Panc1 (cell line): ENCODE data around the gene FOXF2. TPM values are rescaled to one million over a fixed set of nuclear protein-coding genes. Genes with fewer than 3 reads are reported as not detected.

Experiments used
- ATAC-seq: fragments of 200-7000 bp; cut with Tn5 transposase; 2 replicates; pipeline ENCODE4 v1.9.1; 2020; ENCODE audit warnings: mild to moderate bottlenecking, moderate library complexity
- BruUV-seq: library from RNA; stranded (reverse); fragments of 400-500 nt; replicated peaks from 2 replicates; lab custom pipeline; 2021; lab: Mats Ljungman, UMichigan
- CTCF ChIA-PET: fragments of 300-600 bp; sonication (Branson Sonifier 250); formaldehyde crosslinking; loops from one replicate; lab custom pipeline; 2022; ENCODE audit warnings: antibody characterized with exemption; lab: Charles Lee
- POLR2A ChIA-PET: fragments of 300-600 bp; sonication (Branson Sonifier 250); formaldehyde crosslinking; loops from one replicate; lab custom pipeline; 2022; ENCODE audit warnings: antibody characterized with exemption; lab: Charles Lee
- DNase-seq: peaks from one replicate; pipeline ENCODE4 v3.0.0-alpha.2; 2010; ENCODE audit warnings: low read depth, low spot score
- H3K27ac ChIP-seq: 2 replicates; pipeline ENCODE4 v1.5.1; 2011; ENCODE audit warnings: mild to moderate bottlenecking, low read length, inconsistent platforms
- H3K27me3 ChIP-seq: fragments of 200-500 bp; sonication (Bioruptor generic); 2 replicates; pipeline ENCODE4 v1.6.0; 2014; ENCODE audit warnings: low read length, inconsistent platforms; ENCODE audit not compliant: control insufficient read depth, insufficient read depth
- H3K36me3 ChIP-seq: fragments of 200-500 bp; sonication (Bioruptor generic); 2 replicates; pipeline ENCODE4 v1.5.1; 2014; ENCODE audit warnings: inconsistent platforms, mild to moderate bottlenecking, low read length, moderate library complexity; ENCODE audit not compliant: control insufficient read depth, insufficient read depth
- H3K4me1 ChIP-seq: 2 replicates; pipeline ENCODE4 v1.5.1; 2011; ENCODE audit warnings: inconsistent platforms, mild to moderate bottlenecking, low read length, moderate library complexity; ENCODE audit not compliant: control insufficient read depth, insufficient read depth
- H3K4me3 ChIP-seq, 2 experiments: 2 replicates each; pipeline ENCODE4 v1.5.1; 2011 to 2012; ENCODE audit warnings: low read depth in 2 of 2, low read length in 2 of 2, mild to moderate bottlenecking in 2 of 2, inconsistent platforms in 1 of 2, moderate library complexity in 1 of 2
- H3K9me3 ChIP-seq: fragments of 200-500 bp; sonication (Bioruptor generic); 2 replicates; pipeline ENCODE4 v1.5.1; 2014; ENCODE audit warnings: low read depth, mild to moderate bottlenecking, inconsistent platforms, low read length, moderate library complexity; ENCODE audit not compliant: control insufficient read depth, insufficient read depth
- POLR2AphosphoS5 ChIP-seq: IDR thresholded peaks from 2 replicates; pipeline ENCODE4 v1.6.1; 2012; ENCODE audit warnings: mild to moderate bottlenecking, low read depth, low read length, moderate library complexity
- SIN3A ChIP-seq: IDR thresholded peaks from 2 replicates; pipeline ENCODE4 v1.6.1; 2012; ENCODE audit warnings: low read depth, mild to moderate bottlenecking, low read length, moderate library complexity, borderline replicate concordance; ENCODE audit not compliant: insufficient read depth
- TCF7L2 ChIP-seq: IDR thresholded peaks from 2 replicates; pipeline ENCODE4 v1.6.1; 2011; ENCODE audit warnings: mild to moderate bottlenecking, low read depth, low read length, inconsistent platforms
- in situ Hi-C: cut with HindIII; loops from 2 replicates; pipeline ENCODE4 v1.10.0; 2016; ENCODE audit warnings: low sequenced_read_pairs, low pct_unique_long_range_greater_than_20kb
- intact Hi-C: fragments of 100-400 bp; cut with micrococcal nuclease; formaldehyde crosslinking; loops from one replicate; pipeline ENCODE4 v1.10.0; 2022; ENCODE audit not compliant: unreplicated experiment
- total RNA-seq: library from RNA; stranded (reverse); gene quantifications from one replicate; pipeline ENCODE4 v1.2.1, GENCODE V29; 2021; ENCODE audit not compliant: unreplicated experiment
- TF ChIP-seq, protein P1 (sequence below): fragments of 450-650 bp; IDR thresholded peaks from 2 replicates; pipeline ENCODE4 v1.5.1; 2017; ENCODE audit warnings: mild to moderate bottlenecking
- TF ChIP-seq, protein P2 (sequence below), 2 experiments: IDR thresholded peaks; 2 replicates each; pipeline ENCODE4 v1.6.1; 2011 to 2012; ENCODE audit warnings: low read depth in 2 of 2, control low read depth in 1 of 2, low read length in 1 of 2, mild to moderate bottlenecking in 1 of 2, moderate library complexity in 1 of 2; ENCODE audit not compliant: insufficient read depth in 1 of 2

FOXF2 gene
- total RNA-seq, 1 experiment from 2014 or later, result 12.7 TPM

DNA sequence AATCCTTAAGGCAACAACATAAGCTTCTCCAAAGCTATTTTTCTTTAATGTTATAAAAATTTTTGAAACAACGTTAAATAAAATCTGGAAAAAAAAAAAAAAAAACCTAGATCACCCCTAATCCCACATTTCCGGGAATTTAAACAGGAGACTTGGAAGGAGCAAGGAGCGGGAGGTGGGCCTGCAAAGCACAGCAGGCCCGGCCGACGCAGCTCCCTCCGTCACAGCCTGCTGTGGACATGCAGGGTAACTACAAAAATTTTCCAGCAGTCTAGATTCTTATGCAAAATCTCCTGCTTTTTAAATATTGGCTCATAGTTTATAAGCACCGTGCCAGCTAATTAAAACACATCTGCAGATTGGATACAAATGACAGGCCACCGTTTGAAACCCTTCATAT, 23.5 kb downstream of the FOXF2 start:
- DNase-seq, result no peak
- Histone ChIP-seq H3K4me1 (no peaks in the 10 kb centered on the region), H3K27me3 (no peaks in the 10 kb centered on the region), H3K36me3 (no peaks in the 10 kb centered on the region), H3K27ac (no peak overlapping the region), H3K9me3 (no peaks in the 10 kb centered on the region), H3K4me3 (no peak overlapping the region)
- ChIA-PET CTCF (interaction anchor here (0.7 to 1.7 kb wide), 3 partner anchors 11 to 1209 kb away, joined by 3 to 5 read pairs (median 5); no protein-coding TSS in a partner anchor), POLR2A (interaction anchor here (0.7 kb wide), 1 partner anchor 711 kb away, joined by 3 read pairs; no protein-coding TSS in a partner anchor)
- no peak for ATAC-seq
- intact Hi-C loops, result no loop called here
- in situ Hi-C loops, result no loop called here
- TF ChIP-seq, protein P1, sequence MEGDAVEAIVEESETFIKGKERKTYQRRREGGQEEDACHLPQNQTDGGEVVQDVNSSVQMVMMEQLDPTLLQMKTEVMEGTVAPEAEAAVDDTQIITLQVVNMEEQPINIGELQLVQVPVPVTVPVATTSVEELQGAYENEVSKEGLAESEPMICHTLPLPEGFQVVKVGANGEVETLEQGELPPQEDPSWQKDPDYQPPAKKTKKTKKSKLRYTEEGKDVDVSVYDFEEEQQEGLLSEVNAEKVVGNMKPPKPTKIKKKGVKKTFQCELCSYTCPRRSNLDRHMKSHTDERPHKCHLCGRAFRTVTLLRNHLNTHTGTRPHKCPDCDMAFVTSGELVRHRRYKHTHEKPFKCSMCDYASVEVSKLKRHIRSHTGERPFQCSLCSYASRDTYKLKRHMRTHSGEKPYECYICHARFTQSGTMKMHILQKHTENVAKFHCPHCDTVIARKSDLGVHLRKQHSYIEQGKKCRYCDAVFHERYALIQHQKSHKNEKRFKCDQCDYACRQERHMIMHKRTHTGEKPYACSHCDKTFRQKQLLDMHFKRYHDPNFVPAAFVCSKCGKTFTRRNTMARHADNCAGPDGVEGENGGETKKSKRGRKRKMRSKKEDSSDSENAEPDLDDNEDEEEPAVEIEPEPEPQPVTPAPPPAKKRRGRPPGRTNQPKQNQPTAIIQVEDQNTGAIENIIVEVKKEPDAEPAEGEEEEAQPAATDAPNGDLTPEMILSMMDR, result no peak
- TF ChIP-seq POLR2AphosphoS5 (no peak), TCF7L2 (no peak), SIN3A (no peak)
- TF ChIP-seq, protein P2, sequence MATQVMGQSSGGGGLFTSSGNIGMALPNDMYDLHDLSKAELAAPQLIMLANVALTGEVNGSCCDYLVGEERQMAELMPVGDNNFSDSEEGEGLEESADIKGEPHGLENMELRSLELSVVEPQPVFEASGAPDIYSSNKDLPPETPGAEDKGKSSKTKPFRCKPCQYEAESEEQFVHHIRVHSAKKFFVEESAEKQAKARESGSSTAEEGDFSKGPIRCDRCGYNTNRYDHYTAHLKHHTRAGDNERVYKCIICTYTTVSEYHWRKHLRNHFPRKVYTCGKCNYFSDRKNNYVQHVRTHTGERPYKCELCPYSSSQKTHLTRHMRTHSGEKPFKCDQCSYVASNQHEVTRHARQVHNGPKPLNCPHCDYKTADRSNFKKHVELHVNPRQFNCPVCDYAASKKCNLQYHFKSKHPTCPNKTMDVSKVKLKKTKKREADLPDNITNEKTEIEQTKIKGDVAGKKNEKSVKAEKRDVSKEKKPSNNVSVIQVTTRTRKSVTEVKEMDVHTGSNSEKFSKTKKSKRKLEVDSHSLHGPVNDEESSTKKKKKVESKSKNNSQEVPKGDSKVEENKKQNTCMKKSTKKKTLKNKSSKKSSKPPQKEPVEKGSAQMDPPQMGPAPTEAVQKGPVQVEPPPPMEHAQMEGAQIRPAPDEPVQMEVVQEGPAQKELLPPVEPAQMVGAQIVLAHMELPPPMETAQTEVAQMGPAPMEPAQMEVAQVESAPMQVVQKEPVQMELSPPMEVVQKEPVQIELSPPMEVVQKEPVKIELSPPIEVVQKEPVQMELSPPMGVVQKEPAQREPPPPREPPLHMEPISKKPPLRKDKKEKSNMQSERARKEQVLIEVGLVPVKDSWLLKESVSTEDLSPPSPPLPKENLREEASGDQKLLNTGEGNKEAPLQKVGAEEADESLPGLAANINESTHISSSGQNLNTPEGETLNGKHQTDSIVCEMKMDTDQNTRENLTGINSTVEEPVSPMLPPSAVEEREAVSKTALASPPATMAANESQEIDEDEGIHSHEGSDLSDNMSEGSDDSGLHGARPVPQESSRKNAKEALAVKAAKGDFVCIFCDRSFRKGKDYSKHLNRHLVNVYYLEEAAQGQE (IDR thresholded peaks at IDR 0.05; ENCODE audit: insufficient read depth in 1 of 2, low read depth in 2 of 2, low read length in 1 of 2), result no peak
- no TSS peak for BruUV-seq

- Histone ChIP-seq H3K9me3 (no peaks in the 10 kb centered on the region), H3K27ac (no peak overlapping the region), H3K27me3 (no peaks in the 10 kb centered on the region), H3K4me3 (no peak overlapping the region), H3K4me1 (no peaks in the 10 kb centered on the region), H3K36me3 (no peaks in the 10 kb centered on the region)
- intact Hi-C loops, result no loop called here
- ATAC-seq (no peak), DNase-seq (no peak)
- in situ Hi-C loops, result no loop called here
- ChIA-PET CTCF (no interaction called here), POLR2A (no interaction called here)
- TF ChIP-seq SIN3A, result no peak
- no peak for TF ChIP-seq TCF7L2
- TF ChIP-seq, protein P1, result no peak
- TF ChIP-seq POLR2AphosphoS5, result no peak
- TF ChIP-seq, protein P2 (IDR thresholded peaks at IDR 0.05; ENCODE audit: insufficient read depth in 1 of 2, low read depth in 2 of 2, low read length in 1 of 2), result no peak
- BruUV-seq, result no TSS peak
Measured at GRCh38 chr6:1415416-1416063, 26.2 kb downstream of the FOXF2 start.
